WTC11 (cell line): ENCODE results near the gene C3orf22. TPM values are rescaled to one million over a fixed set of nuclear protein-coding genes. Genes with fewer than 3 reads are reported as not detected.

Experiments
- ATAC-seq: fragments of 200-7000 bp; cut with Tn5 transposase; 2 replicates; pipeline ENCODE4 v1.10.0; 2021; ENCODE audit warnings: mild to moderate bottlenecking, moderate library complexity
- CTCF ChIA-PET: fragments of 300-600 bp; sonication (Branson Sonifier 250); formaldehyde crosslinking; loops from one replicate; lab custom pipeline; 2021; ENCODE audit warnings: antibody characterized with exemption; lab: Charles Lee
- POLR2A ChIA-PET: fragments of 350-600 bp; sonication (Branson Sonifier 250); formaldehyde crosslinking; loops from one replicate; lab custom pipeline; 2021; ENCODE audit warnings: antibody characterized with exemption; lab: Charles Lee
- DNase-seq: peaks from one replicate; pipeline ENCODE4 v3.0.0; 2021; ENCODE audit warnings: low spot score
- H3K27ac Mint-ChIP-seq: 2 replicates; pipeline ENCODE4 v1.8.0; 2021; ENCODE audit warnings: mixed read lengths
- H3K27me3 Mint-ChIP-seq: 2 replicates; pipeline ENCODE4 v1.8.0; 2021; ENCODE audit warnings: low read depth, mild to moderate bottlenecking, moderate library complexity, mixed read lengths
- H3K36me3 Mint-ChIP-seq: 2 replicates; pipeline ENCODE4 v1.8.0; 2021; ENCODE audit warnings: mixed read lengths
- H3K4me1 Mint-ChIP-seq: 2 replicates; pipeline ENCODE4 v1.8.0; 2022; ENCODE audit warnings: mixed read lengths
- H3K4me3 Mint-ChIP-seq: 2 replicates; pipeline ENCODE4 v1.8.0; 2021; ENCODE audit warnings: mild to moderate bottlenecking, moderate library complexity, mixed read lengths
- H3K9me3 Mint-ChIP-seq: 2 replicates; pipeline ENCODE4 v1.8.0; 2021; ENCODE audit warnings: mixed read lengths
- CREM ChIP-seq: sonication (generic); formaldehyde crosslinking; IDR thresholded peaks from 2 replicates; pipeline ENCODE4 v1.8.1; 2022; ENCODE audit warnings: mild to moderate bottlenecking, missing genetic modification reagents, moderate library complexity
- FOXJ3 ChIP-seq: sonication (generic); formaldehyde crosslinking; IDR thresholded peaks from 2 replicates; pipeline ENCODE4 v1.9.0; 2021; ENCODE audit warnings: missing genetic modification reagents, mild to moderate bottlenecking, borderline replicate concordance
- NR2C2 ChIP-seq: sonication (generic); formaldehyde crosslinking; IDR thresholded peaks from 2 replicates; pipeline ENCODE4 v1.8.0; 2022; ENCODE audit warnings: mild to moderate bottlenecking, missing genetic modification reagents
- NR3C1 ChIP-seq: sonication (generic); formaldehyde crosslinking; conservative IDR thresholded peaks from 2 replicates; pipeline ENCODE4 v1.8.1; 2023; ENCODE audit warnings: low read depth, mild to moderate bottlenecking, missing genetic modification reagents
- SMAD4 ChIP-seq: sonication (generic); formaldehyde crosslinking; IDR thresholded peaks from 2 replicates; pipeline ENCODE4 v1.8.0; 2022; ENCODE audit warnings: mild to moderate bottlenecking, missing genetic modification reagents
- SOX15 ChIP-seq: fragments of 250-450 bp; sonication (Bioruptor Pico); IDR thresholded peaks from 2 replicates; pipeline ENCODE4 v1.9.0; 2021; ENCODE audit warnings: mild to moderate bottlenecking
- ZNF121 ChIP-seq: sonication (generic); formaldehyde crosslinking; IDR thresholded peaks from 2 replicates; pipeline ENCODE4 v1.8.0; 2023; ENCODE audit warnings: missing genetic modification reagents
- ZNF423 ChIP-seq: fragments of 250-450 bp; sonication (Bioruptor Pico); IDR thresholded peaks from 2 replicates; pipeline ENCODE4 v2.1.2; 2022; ENCODE audit warnings: mild to moderate bottlenecking, moderate library complexity
- total RNA-seq: library from RNA; stranded (reverse); gene quantifications from 3 replicates; pipeline ENCODE4 v1.2.3, GENCODE V29; 2021
- TF ChIP-seq, protein P1 (sequence below): sonication (generic); formaldehyde crosslinking; IDR thresholded peaks from 2 replicates; pipeline ENCODE4 v1.8.1; 2022; ENCODE audit warnings: missing genetic modification reagents, borderline replicate concordance
- TF ChIP-seq, protein P2 (sequence below): fragments of 250-450 bp; sonication (Bioruptor Pico); IDR thresholded peaks from 2 replicates; pipeline ENCODE4 v2.1.2; 2022; ENCODE audit warnings: mild to moderate bottlenecking, moderate library complexity
- TF ChIP-seq, protein P3 (sequence below): sonication (generic); formaldehyde crosslinking; IDR thresholded peaks from 2 replicates; pipeline ENCODE4 v1.8.1; 2023; ENCODE audit warnings: mild to moderate bottlenecking, moderate library complexity, missing genetic modification reagents
- TF ChIP-seq, protein P4 (sequence below): sonication (generic); formaldehyde crosslinking; IDR thresholded peaks from 2 replicates; pipeline ENCODE4 v1.8.1; 2022; ENCODE audit warnings: mild to moderate bottlenecking, moderate library complexity, missing genetic modification reagents
- TF ChIP-seq, protein P5 (sequence below): sonication (generic); formaldehyde crosslinking; IDR thresholded peaks from 2 replicates; pipeline ENCODE4 v1.8.1; 2022; ENCODE audit warnings: low read depth, missing genetic modification reagents, borderline replicate concordance
- TF ChIP-seq, protein P6 (sequence below): sonication (generic); formaldehyde crosslinking; IDR thresholded peaks from 2 replicates; pipeline ENCODE4 v1.8.0; 2023; ENCODE audit warnings: missing genetic modification reagents, mild to moderate bottlenecking, borderline replicate concordance
- TF ChIP-seq, protein P7 (sequence below): sonication (generic); formaldehyde crosslinking; conservative IDR thresholded peaks from 2 replicates; pipeline ENCODE4 v1.8.1; 2023; ENCODE audit warnings: mild to moderate bottlenecking, low read depth, missing genetic modification reagents, moderate library complexity
- TF ChIP-seq, protein P8 (sequence below): sonication (generic); formaldehyde crosslinking; IDR thresholded peaks from 2 replicates; pipeline ENCODE4 v1.8.1; 2023; ENCODE audit warnings: mild to moderate bottlenecking, missing genetic modification reagents

Gene C3orf22
- total RNA-seq, 1 experiment from 2014 or later, result not detected

DNA sequence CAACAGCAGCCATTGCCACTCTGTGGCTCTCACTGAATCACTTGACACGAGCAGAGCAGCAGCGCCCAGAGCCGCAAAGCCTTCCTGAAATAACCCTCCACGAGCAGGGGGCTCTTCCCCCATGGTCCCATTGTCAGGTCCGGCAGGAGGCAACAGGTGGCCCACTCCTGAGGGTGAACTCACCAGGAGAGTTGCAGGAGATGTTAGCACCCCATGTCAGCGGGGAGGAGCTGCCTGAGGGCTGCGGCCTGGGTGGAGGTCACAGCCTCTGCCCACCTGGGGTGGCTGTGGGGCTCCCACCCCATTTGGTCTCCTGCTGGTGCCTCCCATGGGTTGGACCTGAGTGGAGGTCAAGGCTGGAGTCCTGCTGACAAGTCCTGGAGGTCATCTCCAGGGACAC is 12.3 kb upstream of the C3orf22 start (continued):
- TF ChIP-seq NR3C1 (CRISPR knock-in tag), result no peak
- TF ChIP-seq SOX15 (CRISPR knock-in tag), result no peak
- TF ChIP-seq, protein P1, sequence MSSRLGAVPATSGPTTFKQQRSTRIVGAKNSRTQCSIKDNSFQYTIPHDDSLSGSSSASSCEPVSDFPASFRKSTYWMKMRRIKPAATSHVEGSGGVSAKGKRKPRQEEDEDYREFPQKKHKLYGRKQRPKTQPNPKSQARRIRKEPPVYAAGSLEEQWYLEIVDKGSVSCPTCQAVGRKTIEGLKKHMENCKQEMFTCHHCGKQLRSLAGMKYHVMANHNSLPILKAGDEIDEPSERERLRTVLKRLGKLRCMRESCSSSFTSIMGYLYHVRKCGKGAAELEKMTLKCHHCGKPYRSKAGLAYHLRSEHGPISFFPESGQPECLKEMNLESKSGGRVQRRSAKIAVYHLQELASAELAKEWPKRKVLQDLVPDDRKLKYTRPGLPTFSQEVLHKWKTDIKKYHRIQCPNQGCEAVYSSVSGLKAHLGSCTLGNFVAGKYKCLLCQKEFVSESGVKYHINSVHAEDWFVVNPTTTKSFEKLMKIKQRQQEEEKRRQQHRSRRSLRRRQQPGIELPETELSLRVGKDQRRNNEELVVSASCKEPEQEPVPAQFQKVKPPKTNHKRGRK (CRISPR knock-in tag), result no peak
- TF ChIP-seq, protein P2, sequence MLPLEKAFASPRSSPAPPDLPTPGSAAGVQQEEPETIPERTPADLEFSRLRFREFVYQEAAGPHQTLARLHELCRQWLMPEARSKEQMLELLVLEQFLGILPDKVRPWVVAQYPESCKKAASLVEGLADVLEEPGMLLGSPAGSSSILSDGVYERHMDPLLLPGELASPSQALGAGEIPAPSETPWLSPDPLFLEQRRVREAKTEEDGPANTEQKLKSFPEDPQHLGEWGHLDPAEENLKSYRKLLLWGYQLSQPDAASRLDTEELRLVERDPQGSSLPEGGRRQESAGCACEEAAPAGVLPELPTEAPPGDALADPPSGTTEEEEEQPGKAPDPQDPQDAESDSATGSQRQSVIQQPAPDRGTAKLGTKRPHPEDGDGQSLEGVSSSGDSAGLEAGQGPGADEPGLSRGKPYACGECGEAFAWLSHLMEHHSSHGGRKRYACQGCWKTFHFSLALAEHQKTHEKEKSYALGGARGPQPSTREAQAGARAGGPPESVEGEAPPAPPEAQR (CRISPR knock-in tag), result no peak
- TF ChIP-seq FOXJ3 (CRISPR knock-in tag), result no peak
- TF ChIP-seq, protein P3, sequence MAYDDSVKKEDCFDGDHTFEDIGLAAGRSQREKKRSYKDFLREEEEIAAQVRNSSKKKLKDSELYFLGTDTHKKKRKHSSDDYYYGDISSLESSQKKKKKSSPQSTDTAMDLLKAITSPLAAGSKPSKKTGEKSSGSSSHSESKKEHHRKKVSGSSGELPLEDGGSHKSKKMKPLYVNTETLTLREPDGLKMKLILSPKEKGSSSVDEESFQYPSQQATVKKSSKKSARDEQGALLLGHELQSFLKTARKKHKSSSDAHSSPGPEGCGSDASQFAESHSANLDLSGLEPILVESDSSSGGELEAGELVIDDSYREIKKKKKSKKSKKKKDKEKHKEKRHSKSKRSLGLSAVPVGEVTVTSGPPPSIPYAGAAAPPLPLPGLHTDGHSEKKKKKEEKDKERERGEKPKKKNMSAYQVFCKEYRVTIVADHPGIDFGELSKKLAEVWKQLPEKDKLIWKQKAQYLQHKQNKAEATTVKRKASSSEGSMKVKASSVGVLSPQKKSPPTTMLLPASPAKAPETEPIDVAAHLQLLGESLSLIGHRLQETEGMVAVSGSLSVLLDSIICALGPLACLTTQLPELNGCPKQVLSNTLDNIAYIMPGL (CRISPR knock-in tag), result no peak
- no peak for TF ChIP-seq SMAD4 (CRISPR knock-in tag)
- TF ChIP-seq, protein P4, sequence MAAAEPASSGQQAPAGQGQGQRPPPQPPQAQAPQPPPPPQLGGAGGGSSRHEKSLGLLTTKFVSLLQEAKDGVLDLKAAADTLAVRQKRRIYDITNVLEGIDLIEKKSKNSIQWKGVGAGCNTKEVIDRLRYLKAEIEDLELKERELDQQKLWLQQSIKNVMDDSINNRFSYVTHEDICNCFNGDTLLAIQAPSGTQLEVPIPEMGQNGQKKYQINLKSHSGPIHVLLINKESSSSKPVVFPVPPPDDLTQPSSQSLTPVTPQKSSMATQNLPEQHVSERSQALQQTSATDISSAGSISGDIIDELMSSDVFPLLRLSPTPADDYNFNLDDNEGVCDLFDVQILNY (CRISPR knock-in tag), result no peak
- TF ChIP-seq NR2C2, result no peak
- no peak for TF ChIP-seq ZNF121 (CRISPR knock-in tag)
- TF ChIP-seq, protein P5, sequence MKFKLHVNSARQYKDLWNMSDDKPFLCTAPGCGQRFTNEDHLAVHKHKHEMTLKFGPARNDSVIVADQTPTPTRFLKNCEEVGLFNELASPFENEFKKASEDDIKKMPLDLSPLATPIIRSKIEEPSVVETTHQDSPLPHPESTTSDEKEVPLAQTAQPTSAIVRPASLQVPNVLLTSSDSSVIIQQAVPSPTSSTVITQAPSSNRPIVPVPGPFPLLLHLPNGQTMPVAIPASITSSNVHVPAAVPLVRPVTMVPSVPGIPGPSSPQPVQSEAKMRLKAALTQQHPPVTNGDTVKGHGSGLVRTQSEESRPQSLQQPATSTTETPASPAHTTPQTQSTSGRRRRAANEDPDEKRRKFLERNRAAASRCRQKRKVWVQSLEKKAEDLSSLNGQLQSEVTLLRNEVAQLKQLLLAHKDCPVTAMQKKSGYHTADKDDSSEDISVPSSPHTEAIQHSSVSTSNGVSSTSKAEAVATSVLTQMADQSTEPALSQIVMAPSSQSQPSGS (CRISPR knock-in tag), result no peak

DNA sequence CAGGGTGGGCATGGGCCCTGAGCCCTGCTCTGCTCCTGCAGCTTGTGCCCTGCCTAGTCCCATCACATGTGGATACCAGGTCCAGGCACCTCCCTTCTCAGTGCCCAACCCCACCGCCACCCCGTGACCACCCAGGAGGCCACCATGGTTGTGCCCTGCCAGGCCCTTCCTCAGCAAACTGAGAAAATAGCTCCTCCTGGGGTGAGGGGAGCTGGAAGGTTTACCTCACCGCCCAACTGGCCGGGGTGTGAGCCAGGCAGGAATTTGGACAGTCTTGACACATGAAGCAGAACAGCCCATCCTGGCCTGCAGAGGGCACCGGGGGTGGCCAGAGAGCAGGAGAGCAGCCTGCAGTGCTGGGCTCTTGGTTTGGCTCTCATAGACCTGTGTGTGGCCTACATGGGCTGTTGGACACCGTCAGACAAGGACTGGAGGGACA is 11.4 kb upstream of the C3orf22 start:
- no peak overlapping the region for H3K27ac Mint-ChIP-seq
- no peaks in the 10 kb centered on the region for H3K4me1 Mint-ChIP-seq
- ChIA-PET CTCF (interaction anchor here (1.6 kb wide), 1 partner anchor 83 kb away, joined by 3 read pairs; no protein-coding TSS in a partner anchor), POLR2A (no interaction called here)
- H3K9me3 Mint-ChIP-seq, result no peaks in the 10 kb centered on the region
- H3K4me3 Mint-ChIP-seq, result no peak overlapping the region
- no peaks in the 10 kb centered on the region for H3K36me3 Mint-ChIP-seq
- no peaks in the 10 kb centered on the region for H3K27me3 Mint-ChIP-seq
- DNase-seq (no peak), ATAC-seq (peak; percentile 78)
- TF ChIP-seq ZNF423 (CRISPR knock-in tag), result no peak
- no peak for TF ChIP-seq CREM
- TF ChIP-seq, protein P6, sequence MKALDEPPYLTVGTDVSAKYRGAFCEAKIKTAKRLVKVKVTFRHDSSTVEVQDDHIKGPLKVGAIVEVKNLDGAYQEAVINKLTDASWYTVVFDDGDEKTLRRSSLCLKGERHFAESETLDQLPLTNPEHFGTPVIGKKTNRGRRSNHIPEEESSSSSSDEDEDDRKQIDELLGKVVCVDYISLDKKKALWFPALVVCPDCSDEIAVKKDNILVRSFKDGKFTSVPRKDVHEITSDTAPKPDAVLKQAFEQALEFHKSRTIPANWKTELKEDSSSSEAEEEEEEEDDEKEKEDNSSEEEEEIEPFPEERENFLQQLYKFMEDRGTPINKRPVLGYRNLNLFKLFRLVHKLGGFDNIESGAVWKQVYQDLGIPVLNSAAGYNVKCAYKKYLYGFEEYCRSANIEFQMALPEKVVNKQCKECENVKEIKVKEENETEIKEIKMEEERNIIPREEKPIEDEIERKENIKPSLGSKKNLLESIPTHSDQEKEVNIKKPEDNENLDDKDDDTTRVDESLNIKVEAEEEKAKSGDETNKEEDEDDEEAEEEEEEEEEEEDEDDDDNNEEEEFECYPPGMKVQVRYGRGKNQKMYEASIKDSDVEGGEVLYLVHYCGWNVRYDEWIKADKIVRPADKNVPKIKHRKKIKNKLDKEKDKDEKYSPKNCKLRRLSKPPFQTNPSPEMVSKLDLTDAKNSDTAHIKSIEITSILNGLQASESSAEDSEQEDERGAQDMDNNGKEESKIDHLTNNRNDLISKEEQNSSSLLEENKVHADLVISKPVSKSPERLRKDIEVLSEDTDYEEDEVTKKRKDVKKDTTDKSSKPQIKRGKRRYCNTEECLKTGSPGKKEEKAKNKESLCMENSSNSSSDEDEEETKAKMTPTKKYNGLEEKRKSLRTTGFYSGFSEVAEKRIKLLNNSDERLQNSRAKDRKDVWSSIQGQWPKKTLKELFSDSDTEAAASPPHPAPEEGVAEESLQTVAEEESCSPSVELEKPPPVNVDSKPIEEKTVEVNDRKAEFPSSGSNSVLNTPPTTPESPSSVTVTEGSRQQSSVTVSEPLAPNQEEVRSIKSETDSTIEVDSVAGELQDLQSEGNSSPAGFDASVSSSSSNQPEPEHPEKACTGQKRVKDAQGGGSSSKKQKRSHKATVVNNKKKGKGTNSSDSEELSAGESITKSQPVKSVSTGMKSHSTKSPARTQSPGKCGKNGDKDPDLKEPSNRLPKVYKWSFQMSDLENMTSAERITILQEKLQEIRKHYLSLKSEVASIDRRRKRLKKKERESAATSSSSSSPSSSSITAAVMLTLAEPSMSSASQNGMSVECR (CRISPR knock-in tag), result no peak
- TF ChIP-seq, protein P7, sequence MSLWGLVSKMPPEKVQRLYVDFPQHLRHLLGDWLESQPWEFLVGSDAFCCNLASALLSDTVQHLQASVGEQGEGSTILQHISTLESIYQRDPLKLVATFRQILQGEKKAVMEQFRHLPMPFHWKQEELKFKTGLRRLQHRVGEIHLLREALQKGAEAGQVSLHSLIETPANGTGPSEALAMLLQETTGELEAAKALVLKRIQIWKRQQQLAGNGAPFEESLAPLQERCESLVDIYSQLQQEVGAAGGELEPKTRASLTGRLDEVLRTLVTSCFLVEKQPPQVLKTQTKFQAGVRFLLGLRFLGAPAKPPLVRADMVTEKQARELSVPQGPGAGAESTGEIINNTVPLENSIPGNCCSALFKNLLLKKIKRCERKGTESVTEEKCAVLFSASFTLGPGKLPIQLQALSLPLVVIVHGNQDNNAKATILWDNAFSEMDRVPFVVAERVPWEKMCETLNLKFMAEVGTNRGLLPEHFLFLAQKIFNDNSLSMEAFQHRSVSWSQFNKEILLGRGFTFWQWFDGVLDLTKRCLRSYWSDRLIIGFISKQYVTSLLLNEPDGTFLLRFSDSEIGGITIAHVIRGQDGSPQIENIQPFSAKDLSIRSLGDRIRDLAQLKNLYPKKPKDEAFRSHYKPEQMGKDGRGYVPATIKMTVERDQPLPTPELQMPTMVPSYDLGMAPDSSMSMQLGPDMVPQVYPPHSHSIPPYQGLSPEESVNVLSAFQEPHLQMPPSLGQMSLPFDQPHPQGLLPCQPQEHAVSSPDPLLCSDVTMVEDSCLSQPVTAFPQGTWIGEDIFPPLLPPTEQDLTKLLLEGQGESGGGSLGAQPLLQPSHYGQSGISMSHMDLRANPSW (CRISPR knock-in tag), result no peak
- TF ChIP-seq, protein P8, sequence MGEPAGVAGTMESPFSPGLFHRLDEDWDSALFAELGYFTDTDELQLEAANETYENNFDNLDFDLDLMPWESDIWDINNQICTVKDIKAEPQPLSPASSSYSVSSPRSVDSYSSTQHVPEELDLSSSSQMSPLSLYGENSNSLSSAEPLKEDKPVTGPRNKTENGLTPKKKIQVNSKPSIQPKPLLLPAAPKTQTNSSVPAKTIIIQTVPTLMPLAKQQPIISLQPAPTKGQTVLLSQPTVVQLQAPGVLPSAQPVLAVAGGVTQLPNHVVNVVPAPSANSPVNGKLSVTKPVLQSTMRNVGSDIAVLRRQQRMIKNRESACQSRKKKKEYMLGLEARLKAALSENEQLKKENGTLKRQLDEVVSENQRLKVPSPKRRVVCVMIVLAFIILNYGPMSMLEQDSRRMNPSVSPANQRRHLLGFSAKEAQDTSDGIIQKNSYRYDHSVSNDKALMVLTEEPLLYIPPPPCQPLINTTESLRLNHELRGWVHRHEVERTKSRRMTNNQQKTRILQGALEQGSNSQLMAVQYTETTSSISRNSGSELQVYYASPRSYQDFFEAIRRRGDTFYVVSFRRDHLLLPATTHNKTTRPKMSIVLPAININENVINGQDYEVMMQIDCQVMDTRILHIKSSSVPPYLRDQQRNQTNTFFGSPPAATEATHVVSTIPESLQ (CRISPR knock-in tag), result no peak
